ENCODE results near the gene SMIM41.

The SMIM41 gene

DNA sequence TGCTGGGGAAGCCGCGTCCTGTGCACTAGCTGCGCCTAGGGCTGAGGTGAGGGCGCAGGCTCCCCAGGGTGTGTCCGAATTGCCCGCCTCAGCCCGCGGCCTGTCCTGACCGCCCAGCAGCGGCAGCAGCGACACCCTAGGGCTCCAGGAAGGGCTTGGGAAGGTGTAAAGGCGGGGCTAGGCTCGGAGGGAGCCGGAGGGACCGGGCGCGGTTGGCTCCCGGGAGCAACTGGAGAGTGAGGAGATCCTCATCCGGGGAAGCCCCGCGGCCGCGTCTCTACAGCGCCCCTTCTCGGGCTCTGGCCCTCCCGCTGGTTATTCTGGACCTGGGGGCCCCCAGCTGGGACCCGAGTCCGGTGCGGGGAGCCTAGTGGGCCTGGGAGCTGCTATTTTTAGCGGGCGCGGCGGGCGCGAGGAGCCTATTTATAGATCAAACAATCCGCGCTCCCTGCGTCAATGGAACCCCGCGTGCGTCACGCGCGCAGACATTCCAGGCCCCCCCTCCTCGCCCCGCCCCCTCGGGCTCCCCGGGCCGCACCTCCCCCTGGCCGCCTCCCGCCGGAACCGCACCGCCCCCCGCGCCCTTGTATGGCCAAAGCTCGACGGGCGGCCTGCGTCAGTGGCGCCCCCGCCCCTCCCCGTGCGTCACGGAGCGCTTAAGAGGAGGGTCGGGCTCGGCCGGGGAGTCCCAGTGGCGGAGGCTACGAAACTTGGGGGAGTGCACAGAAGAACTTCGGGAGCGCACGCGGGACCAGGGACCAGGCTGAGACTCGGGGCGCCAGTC, 28.6 kb upstream of the SMIM41 start, which contains the start of gene NR4A1:
TSS of gene NR4A1 (plus strand) at position 685 of the 784 bp plus-strand sequence. CDS start 2,887 bp downstream, outside the sequence.
- DNase-seq (ENCODE audit: low spot score) = peak; percentile 73

DNA sequence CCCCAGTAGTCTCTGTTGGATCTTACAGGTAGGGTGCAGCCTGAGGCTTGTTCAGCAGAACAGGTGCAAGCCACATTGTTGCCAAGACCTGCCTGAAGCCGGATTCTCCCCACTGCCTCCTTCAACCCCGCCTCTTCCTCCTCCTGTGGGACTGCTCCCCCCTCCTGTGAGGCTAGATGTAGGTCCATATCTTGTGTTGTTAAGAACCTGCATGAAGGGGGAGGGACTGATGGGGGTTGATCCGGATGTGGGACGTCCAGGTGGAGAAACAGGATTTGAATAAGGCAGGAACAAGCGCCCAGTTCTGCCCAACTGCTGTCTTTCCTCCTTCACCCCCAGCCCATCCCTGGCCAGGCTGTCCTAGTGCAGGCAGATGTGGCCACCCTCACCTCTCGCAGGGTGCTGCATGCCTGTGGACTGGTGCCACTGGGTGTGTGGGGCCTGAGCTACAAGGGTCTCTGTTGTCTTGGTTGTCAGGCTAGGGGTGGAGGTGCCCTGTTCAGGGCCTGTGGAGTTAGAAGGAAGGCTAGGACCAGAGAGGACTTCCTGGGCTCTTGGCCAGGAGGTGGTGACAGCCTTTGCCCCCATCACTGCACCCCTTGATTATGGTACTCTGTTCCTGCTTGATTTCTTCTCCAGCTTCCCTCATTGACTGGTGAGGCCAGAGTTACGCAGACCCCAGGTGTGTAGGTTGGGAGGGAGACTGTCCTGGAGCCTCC, 26.9 kb upstream of the SMIM41 start:
- no peak for DNase-seq (ENCODE audit: low spot score)

DNA sequence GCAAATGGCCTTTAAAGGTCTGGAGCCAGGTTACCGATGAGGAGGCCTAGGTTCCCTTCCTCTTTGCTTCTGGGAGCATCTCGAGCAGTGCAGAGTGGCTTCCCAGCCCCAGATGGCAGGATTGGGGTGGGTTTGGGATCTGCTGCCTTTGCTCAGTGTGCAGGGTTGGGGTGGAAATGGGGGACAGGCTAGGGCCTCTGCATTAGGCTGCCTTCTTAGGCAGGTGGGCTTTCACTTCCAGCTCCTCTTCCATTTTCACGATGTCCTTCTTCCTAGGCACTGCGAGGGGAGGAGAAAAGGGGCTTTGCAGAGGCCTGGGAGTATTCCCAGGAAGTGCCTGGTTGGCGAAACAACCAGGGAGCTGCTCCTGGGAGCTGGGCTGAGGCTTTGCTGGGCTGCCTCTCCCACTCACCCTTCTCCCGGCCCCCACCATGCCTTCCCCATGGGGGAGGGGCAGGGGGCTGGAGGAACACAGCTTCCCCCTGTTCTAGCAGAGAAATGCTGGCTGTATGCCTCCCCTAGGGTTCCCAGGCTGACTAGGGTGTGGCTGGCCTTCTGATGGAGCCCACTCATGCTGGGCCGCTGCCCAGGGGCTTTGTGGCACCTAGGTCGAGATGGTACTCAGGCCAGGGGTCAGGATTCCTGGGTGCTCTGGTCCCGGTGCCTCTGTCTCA, 25.8 kb upstream of the SMIM41 start:
- DNase-seq (ENCODE audit: low spot score) = no peak

DNA sequence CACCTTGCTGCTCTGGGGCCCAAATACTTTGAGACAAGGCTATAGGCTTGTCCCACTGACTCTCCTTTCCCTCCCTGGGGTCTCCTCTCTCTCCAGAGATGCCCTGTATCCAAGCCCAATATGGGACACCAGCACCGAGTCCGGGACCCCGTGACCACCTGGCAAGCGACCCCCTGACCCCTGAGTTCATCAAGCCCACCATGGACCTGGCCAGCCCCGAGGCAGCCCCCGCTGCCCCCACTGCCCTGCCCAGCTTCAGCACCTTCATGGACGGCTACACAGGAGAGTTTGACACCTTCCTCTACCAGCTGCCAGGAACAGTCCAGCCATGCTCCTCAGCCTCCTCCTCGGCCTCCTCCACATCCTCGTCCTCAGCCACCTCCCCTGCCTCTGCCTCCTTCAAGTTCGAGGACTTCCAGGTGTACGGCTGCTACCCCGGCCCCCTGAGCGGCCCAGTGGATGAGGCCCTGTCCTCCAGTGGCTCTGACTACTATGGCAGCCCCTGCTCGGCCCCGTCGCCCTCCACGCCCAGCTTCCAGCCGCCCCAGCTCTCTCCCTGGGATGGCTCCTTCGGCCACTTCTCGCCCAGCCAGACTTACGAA, 25.2 kb upstream of the SMIM41 start:
- no peak for DNase-seq (ENCODE audit: low spot score)

DNA sequence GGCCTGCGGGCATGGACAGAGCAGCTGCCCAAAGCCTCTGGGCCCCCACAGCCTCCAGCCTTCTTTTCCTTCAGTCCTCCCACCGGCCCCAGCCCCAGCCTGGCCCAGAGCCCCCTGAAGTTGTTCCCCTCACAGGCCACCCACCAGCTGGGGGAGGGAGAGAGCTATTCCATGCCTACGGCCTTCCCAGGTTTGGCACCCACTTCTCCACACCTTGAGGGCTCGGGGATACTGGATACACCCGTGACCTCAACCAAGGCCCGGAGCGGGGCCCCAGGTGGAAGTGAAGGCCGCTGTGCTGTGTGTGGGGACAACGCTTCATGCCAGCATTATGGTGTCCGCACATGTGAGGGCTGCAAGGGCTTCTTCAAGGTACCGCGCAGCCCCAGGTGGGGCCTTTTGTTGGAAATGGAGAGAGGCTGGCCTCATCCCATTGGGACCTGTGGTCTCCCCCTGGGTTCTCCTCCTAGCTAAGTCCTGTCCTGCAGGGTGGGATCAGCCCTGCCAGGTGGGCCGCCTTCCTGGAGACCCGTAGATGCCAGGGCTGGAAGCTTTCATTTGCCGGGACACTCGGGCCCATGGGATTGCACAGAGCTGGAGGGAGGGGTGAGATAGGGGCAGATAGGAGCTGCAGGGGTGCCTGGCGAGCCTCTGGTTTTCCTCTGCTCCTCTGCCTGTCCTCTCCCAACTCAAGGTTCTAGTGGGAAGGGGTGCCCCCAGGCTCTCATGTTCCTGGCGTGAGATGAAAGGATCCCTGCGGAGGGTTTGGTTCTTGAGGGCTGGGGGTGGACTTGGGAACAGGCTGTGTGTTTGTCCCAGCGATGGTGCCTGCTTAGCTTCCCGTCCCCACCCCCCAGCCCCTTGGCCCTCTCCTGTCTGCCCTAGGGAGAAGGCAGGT, 24.4 kb upstream of the SMIM41 start:
- no peak for DNase-seq (ENCODE audit: low spot score)

DNA sequence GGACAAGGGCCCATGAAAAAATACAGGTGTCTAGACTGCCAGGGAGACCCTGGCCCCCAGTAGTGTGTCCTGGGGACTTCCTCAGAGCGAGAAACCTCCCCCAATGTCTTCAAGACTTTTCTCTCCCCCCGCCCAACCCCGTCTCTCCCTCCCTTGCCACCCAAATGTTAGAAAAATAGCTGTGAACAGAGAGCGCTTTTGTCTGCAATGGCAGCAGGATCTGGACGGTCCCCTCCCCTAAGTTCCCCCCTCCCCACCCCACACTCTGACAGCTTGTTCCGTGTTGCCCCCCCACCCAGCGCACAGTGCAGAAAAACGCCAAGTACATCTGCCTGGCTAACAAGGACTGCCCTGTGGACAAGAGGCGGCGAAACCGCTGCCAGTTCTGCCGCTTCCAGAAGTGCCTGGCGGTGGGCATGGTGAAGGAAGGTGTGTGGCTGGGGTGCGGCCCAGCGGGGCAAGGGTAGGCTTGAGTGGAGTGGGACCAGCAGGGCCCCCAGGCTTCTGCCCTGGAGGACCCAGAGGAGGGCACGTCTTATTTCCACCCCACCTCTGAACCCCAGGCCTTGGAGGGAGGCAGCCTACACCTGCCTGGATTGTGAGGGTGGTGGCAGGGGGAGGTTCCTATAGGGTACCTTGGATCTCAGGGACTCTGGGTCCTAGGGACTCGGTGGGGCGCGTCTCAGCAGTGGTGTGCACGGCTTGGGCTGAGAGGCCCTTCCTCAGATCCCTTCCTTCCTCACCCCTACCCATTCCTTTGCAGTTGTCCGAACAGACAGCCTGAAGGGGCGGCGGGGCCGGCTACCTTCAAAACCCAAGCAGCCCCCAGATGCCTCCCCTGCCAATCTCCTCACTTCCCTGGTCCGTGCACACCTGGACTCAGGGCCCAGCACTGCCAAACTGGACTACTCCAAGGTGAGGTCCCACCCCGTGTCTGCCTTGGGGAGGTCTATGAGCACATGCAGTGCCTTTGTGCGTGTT, 23.5 kb upstream of the SMIM41 start:
- no peak for DNase-seq (ENCODE audit: low spot score)

DNA sequence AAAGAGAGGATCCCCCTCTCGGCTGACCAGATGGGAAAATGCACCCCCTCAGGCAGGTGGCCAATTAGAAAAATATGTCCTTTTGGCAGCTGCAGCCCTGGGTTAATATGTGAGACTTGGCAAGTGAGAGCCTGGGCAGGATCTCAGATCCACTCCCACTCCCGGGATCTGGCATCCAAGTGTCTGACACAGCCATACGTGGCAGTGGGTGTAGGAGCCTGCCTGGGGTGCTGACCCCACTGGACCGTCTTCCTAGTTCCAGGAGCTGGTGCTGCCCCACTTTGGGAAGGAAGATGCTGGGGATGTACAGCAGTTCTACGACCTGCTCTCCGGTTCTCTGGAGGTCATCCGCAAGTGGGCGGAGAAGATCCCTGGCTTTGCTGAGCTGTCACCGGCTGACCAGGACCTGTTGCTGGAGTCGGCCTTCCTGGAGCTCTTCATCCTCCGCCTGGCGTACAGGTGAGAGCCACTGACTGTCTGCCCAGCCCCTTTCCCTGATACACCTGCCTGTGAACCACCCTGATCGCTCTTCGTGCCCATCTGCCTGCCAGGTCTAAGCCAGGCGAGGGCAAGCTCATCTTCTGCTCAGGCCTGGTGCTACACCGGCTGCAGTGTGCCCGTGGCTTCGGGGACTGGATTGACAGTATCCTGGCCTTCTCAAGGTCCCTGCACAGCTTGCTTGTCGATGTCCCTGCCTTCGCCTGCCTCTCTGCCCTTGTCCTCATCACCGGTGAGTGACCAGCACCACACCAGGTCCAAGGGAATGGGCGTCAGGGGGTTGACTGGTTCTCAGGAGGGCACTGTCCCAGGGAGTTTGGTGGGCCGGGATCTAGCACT, 22.5 kb upstream of the SMIM41 start:
- DNase-seq (ENCODE audit: low spot score) = no peak

DNA sequence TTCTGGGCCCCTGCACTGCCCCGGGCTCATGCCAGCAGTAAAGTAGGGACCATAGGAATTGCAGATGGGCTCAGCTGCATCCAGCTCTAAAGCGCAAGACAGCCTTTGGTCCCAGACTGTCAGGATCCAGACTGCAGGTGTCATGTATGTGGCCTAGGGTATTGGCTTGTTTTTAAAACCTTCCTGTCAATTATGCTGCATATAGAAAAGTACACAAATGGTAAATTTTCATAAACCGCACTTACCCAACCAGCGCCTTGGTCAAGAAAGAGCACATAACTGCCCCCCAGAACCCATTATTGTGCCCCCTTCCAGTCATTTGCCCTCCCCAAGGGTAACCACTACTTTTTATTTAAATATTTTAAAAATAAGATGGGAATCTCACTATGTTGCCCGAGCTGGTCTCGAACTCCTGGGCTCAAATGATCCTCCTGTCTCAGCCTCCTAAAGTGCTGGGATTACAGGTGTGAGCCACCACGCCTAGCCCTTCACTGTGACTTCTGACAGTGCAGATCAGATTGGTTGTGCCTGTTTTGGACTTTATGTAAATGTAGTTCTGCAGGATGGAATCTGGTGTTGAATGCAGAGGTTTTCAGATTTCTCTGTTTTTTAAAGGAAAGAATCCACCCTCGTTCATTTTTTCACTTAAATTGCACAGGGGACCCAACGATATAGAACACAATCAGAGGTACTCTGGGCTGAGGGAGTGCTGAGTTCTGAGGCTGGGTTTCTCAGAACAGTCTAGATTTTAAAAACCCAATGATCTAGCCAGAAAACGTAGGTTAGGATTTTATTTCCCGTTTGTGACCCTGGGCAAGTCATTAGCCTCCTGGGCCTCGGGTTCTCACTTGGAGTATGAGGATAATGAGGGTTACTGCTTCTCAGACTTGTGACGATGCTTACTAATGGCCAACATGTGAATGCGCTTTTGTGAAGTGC, 21.6 kb upstream of the SMIM41 start:
- DNase-seq (ENCODE audit: low spot score) = no peak

DNA sequence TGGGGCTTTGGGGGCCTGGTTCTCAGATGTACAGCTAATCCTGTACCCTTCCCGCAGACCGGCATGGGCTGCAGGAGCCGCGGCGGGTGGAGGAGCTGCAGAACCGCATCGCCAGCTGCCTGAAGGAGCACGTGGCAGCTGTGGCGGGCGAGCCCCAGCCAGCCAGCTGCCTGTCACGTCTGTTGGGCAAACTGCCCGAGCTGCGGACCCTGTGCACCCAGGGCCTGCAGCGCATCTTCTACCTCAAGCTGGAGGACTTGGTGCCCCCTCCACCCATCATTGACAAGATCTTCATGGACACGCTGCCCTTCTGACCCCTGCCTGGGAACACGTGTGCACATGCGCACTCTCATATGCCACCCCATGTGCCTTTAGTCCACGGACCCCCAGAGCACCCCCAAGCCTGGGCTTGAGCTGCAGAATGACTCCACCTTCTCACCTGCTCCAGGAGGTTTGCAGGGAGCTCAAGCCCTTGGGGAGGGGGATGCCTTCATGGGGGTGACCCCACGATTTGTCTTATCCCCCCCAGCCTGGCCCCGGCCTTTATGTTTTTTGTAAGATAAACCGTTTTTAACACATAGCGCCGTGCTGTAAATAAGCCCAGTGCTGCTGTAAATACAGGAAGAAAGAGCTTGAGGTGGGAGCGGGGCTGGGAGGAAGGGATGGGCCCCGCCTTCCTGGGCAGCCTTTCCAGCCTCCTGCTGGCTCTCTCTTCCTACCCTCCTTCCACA, 20.7 kb upstream of the SMIM41 start:
- no peak for DNase-seq (ENCODE audit: low spot score)

DNA sequence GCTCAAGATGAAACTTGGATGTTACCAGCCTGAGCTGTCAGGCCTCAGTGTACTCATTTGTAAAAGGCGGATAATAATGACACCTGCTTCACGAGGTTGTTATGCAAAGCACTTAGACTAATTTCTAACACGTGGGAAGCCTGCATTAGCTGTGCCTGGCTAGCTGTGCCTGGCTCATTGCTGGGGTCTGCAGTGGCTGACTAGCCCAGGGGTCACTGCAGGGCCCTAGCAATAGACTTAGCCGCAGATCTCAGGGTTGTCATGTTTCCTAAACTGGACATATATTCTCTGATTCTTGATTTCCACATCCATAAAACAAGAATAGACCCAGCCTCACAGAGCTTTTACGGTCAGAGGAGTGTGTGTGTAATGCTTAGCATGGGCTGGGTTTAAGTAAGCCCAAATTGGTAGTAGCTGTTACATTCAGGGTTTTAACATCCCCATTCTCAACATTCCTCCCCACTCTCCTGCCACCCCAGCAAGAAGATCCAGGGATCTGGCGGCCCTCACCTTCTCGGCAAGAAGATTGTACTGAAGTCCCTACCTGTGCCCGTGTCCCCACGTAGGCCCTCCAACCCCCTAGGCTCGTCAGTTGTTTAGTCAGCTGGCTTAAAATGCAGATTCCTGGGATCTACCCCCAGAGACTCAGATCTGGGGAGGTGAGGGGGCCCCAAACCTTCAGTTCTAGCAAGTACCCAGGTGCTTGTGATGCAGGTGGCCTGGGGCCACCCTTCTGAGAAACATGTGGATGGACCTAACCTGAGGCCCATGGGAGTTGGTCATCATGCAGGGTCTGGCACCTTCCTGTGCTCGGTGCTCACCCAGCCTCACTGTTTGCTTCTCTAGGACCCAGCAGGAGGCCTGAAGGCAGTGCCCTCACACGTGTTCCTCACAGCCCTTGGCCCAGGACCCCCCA, 19.7 kb upstream of the SMIM41 start:
- no peak for DNase-seq (ENCODE audit: low spot score)

DNA sequence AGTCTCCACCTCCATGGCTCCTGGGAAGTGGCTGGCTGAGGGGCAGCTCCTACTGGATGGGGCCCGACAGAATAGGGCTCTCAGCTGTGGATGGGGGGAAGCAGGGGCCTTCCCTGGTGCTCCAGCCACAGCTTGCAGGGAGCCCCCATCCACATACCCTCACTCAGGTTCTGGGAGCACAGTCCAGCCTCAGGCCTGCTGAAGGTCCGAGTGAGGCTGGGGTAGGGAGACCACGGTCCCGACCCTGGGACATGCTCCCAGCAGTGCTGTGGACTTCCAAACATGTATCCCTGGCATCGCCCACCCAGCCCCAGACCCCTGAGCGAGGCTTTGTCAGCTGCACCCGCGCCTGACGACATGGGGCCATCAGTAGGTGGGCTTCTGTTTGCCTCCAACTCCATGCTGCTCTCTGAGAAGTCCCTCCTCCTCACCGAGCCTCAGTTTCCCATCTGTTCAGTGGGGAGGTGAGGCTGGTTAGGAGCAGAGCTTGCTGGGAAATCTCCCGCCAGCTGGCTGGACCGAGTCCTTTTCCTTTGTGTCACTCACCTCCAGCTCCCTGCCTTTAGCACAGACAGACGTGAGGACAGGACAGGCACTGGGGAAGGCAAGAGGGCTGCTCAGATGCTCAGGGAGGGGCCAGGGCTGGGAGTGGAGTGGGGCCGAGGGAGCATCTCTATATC, 18.9 kb upstream of the SMIM41 start:
- DNase-seq (ENCODE audit: low spot score) = no peak

DNA sequence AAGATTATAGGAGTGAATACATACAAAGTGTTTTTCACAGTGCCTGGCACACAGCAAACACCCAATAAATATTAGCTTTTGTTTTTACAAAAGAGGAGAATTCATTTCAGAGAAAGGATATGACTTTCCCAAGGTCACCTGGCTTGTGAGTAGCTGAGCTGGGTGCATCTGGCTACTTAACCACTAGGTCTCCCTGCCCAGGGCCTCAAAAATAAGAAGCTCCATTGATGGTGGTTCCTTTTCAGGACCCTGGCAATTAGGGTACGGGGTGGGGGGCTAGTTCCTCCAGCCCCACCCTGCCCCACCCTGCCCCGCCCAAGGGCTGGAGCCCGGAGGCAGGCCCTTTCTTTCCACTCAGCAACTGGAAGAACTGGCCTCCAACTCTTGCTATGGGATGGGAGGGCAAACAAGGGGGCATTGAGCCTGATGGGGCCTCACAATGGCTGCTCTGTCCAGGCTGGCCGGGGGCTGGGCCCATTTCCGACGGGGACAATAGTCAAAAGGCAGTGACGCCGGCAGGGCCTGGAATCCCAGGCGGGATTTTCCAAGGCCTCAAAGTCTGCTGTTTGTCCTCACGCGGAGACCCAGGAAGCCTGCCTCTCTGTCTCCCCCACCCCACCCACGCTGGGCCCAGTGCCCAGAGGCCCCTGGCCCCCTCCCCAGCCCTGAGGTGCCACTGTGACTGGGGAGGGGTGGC, 17.9 kb upstream of the SMIM41 start:
- no peak for DNase-seq (ENCODE audit: low spot score)

DNA sequence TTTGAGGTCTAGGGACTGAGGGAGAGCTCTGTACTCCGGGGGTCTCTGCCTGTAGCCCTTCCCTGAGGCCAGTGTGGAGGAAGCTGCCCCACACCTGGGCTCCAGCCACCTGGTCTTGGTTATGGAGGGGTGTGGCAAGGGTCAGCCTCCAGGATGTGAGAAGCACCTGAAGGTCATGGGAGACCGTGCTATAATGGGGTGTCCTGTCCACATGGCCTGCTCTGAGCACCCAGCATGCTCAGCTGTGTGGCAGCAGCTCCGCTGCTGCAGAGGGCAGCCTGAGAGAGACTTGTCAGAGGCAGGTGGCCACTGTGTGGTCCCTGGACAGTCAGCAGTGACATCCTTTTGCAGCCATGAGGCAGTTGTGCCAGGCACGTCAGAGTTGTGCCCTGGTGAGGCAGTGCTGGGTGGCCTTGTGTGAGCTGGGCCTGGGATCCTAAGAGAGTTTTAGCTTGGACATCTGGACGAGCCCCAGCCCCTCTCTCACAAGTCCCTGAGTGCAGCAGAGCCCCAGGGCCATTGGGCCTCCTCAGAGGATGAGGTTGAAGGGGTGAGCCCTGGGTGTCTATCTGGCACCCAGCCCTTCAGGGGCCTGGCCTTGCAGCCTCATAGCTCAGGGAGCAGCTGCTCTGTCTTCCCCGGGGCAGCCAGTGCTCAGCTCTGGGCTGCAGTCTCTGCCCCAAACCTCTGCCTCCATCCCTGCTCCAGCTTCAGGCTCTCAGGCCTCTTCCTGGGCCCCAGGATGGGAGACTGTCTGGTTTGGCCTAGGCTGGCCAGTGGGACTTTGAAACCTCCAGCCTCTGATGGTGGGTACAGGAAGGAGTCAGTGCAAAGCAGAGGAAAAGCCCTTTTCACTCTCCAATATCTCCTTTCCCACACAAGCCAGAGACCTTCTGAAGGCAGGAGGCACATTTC, 17.1 kb upstream of the SMIM41 start:
- DNase-seq (ENCODE audit: low spot score) = no peak
